CD4-positive, alpha-beta T cell treated with Interleukin-6 for 4 hours (primary cell): ENCODE data around the gene NCKAP5.

Experiments used
- DNase-seq: peaks from one replicate; pipeline ENCODE4 v3.0.0-alpha.2; 2020; ENCODE audit warnings: mixed read lengths

The NCKAP5 gene

DNA sequence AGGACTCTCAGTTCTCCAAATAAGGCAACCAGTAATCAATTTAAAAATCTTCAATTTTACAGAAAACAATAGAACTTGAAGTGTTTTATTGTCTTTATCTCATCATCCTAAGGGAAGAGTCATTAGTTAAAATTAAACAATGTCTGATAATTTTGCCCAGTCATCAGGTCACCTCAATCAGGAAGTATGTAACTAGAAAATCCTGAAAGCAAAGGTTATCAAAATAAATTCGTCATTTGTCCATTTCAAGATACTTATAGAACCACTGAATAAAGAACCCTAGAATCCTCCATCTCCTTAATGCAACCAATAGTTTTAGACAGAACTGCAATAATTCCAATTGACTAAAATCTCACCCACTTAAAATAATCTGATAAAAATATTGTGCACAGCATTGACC lies 115.2 kb downstream of the NCKAP5 start:
- DNase-seq = no peak

DNA sequence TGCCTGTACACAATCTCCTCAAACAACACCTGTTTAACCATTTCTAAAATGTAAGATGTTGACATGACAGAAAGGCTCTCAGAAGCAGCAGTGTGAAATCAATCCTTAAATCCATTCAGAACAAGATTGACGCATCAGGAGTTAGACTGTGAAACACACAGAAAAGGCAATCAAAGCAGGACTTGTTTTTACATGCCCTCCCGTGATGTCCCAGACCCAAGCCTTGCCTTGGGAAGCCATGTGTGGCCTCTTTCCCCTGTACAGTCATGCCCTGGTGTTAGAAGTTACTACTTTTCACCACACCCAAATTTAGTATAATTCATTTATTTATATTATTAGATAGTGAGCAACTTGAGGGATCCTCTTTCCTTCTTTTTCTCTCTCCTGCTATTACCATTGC lies 115.7 kb downstream of the NCKAP5 start:
- DNase-seq = no peak

GRCh38 chr2:133452146-133452545 lies 116.1 kb downstream of the NCKAP5 start:
- DNase-seq = no peak

- no peak for DNase-seq
Observed at GRCh38 chr2:133448195-133448594, 120.1 kb downstream of the NCKAP5 start.

DNA sequence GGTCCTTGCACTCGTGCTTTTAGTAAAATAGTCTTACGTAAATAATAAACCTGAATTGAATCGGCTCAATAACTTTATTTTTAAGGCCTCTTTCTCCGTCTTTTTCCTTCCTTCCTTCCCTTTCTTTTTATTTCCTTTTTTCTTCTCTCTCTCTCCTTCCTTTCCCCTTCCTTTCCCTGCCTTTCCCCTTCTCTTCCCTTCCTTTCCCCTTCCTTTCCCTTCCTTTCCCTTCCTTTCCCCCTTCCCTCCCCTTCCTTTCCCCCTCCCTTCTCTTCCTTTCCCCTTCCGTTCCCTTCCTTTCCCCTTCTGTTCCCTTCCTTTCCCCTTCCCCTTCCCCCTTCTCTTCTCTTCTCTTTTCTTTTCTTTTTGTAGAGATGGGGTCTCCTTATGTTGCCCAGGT lies 121.0 kb downstream of the NCKAP5 start:
- no peak for DNase-seq

DNA sequence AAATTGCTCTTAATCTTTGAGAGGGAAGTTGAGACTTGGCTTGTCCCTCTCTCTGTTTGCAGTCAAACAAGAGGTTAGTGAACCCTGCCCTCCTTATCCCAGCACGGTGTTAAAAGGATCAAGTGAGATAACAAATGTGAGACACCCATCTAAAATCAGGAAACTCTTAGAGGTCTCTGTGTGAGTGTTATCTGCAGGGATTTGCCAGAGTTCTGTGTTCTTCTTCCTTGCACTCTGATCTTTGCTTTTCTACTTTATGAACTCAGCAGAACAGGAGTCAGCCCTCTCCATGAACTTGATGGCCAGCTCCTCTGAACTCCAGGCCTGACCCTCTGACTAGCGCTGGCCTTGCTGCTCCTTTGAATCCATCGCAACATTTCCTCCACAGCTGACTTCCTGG lies 123.8 kb downstream of the NCKAP5 start:
- DNase-seq = no peak

DNA sequence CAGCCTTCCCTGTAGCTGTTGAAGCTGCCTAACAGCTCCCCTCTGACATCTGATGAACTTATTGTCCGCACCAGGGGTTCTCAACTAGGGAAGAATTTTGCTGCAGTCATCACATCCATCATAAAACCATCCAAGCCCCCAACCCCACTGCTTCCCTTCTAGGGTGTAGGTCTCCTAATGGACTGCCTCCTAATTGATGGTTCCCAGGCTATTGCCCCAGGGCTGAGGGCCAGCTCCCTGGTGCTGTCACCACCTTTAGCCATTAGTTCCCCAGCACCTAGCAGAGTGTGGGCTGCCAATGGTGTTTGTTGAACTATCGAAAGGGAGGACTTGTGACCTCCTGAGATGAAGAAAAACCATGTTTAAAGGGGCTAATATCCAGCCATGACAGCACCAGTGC lies 125.9 kb downstream of the NCKAP5 start:
- no peak for DNase-seq

DNA sequence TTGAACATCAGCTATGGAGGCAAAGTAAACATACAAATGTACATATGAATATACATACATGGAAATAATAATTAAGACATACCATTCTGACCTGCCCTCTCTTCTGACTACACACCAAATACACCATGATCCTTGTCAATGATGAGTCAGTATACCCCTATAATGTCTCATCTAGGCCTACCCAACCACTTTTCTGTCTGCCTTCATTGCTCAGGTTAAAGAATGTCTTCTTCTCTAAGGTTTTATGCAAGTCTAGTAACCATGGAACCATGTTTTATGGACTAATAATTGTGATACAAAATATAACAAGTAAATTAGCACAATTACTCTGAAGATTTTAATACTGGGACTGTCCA lies 128.7 kb downstream of the NCKAP5 start:
- no peak for DNase-seq

- DNase-seq = no peak
Observed at GRCh38 chr2:133438848-133439564, 129.3 kb downstream of the NCKAP5 start.

- no peak for DNase-seq
Observed at GRCh38 chr2:133438026-133438425, 130.2 kb downstream of the NCKAP5 start.

GRCh38 chr2:133437492-133437891 lies 130.8 kb downstream of the NCKAP5 start:
- DNase-seq = no peak

DNA sequence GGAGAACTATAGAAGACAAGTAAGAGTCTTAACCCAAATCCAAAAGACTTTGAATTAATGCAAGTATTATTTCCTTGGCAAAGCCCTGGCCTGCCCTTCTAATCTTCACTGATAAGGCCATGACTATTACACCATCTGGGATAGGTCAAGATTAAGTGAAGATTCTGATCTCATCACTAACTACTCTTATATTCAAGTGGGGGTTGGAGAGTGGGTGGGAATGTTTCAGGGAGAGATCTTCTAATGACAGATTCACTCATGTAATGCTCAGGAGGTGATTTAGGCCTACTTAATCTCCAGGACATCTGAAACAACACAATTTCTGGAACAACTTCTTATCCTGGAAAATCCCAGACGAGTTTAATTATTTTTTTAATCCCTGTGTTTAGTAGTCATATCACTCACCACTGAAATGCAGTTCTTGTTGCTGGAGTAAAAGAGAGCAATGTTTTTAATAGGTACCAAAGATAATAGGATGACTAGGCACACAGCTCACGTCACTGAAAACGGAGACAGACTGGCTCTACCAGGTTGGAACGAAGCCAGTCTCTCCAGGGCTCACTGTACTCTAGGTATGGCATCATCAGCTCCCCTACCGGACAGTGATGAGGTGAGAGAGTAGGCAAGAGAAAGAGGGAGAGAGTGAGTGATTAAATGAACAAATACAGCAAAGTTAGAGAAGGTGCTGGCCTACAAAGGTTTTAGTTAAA lies 133.1 kb downstream of the NCKAP5 start:
- no peak for DNase-seq

- no peak for DNase-seq
Observed at GRCh38 chr2:133433455-133434451, 134.5 kb downstream of the NCKAP5 start.

DNA sequence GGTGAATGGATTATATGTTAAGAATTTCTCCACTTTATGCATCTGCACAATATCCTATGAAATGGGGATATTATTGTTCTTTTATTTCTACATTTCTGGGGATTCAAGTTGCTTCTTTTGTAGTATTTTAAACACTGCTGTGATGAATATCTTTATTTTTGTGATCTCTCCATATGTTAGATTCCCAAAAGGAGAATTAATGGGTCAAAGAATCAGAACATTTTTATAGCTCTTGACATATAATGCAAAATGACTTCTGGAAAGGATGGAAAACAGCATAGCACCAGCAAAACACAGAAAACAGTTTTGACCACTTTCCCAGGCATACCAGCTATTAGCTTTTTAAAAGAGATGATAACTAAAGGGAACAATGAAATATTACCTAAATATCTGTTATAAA lies 135.5 kb downstream of the NCKAP5 start:
- DNase-seq = no peak

GRCh38 chr2:133431289-133431688 lies 137.0 kb downstream of the NCKAP5 start:
- DNase-seq = no peak

DNA sequence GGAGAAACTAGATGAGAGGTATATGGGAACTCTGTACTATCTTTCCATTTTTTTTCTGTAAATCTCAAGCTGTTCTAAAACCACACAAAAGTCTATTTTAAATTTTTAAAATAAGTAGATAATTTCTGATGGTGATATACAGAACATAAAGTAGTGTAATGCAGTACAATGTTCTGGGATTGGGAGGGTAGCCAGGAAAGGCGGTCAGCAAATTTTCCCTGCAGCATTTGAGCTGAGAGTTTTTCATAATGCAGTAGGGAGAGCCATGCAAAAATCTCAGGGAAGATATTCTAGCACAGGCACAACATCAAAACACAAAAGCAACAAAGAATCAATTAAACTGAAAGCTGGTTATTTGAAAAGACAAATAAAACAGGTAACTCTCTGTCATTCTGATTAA lies 141.5 kb downstream of the NCKAP5 start:
- DNase-seq = no peak

GRCh38 chr2:133425612-133426011 lies 142.7 kb downstream of the NCKAP5 start:
- DNase-seq = no peak

GRCh38 chr2:133424876-133425275 lies 143.4 kb downstream of the NCKAP5 start:
- no peak for DNase-seq

DNA sequence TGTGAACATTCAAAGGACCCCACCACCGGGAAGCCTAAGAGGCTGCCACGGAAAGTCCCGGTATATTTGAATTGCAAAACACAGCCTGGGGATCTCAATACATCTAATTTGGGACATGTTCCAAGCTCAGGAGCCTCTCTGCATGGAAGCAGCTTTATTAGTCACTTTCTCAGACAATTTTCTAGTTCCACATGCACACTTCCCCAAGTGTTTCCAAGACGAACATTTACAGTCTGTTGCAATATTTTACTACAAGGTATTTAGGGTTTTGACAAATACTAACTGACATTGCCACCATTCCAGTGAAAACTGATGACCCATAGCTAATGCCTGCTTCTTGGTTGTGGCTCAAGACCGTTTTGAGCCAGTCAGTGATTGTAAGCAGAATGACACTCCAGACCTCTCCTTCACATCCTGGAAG lies 145.3 kb downstream of the NCKAP5 start:
- DNase-seq = no peak

DNA sequence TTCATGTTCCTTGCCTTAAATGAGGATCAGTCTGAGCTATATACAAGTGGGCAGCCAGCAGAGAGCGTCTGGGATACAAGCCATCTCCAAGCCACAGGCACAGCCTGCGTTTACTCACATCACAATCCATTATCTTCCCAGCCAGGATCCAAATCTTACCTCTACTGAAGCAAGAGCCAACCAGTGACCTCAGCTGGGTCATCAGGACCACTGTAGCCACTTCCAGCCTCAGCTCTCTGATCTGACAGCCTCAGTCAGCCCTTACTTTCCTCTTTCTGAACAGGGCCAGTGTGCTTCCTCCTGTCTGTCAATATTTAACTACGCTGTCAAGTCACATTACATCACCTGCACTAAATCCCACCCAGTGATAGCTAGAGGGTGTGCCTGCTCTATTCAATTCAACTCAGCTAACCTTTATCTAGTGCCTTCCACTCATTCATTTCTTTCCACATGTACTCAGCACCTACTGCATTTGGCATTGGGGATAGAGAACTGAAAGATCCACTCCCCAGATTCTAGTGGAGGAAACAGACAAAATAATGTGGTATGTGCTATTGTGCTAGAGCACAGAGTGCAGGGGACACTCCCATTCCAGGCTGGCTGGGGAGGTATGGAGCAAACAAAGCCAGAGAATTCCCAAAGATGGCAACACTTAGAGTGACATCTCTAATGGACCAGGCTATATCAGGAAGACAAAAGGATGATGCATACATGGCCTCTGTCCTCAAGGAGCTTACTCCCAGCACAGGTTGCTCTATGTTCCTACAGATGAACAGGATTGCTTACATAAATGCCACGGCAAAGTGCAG lies 146.5 kb downstream of the NCKAP5 start:
- DNase-seq = no peak

- no peak for DNase-seq
Observed at GRCh38 chr2:133420788-133421187, 147.5 kb downstream of the NCKAP5 start.

DNA sequence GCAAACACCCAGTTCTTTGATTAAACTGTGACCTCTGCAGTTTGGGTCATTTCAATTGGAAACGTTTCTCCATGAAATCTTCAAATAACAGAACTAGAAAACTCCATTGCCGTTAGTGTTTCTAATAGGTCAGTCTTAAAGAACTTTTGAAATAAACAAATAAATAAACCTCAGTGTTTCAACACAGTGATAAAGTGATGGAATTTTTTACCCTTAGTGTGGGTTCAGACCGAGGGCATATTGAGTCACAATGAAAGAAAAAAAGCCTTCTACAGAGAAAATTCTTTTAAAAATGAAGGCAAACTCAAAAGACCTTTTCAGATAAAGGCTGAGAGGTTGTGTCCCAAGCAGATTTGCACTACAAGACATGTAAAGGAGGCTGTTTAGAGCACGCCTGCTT lies 149.6 kb downstream of the NCKAP5 start:
- no peak for DNase-seq

GRCh38 chr2:133418021-133418420 lies 150.2 kb downstream of the NCKAP5 start:
- no peak for DNase-seq
